HG03039 (cell line): ENCODE results near the gene DGCR6.
"Not testable (repeated sequence)": the region's sequence is repeated elsewhere in the genome, so short reads cannot be mapped to it uniquely, and the experiment has no call there.

Experiments used
- ATAC-seq: cut with Tn5 transposase; IDR thresholded peaks from one replicate; pipeline ENCODE4 v1.9.1; 2021; ENCODE audit warnings: mild to moderate bottlenecking, moderate library complexity; ENCODE audit not compliant: unreplicated experiment

The DGCR6 gene

GRCh38 chr22:18959741-18960140 lies 53.6 kb downstream of the DGCR6 start:
- not testable (repeated sequence) for ATAC-seq

- not testable (repeated sequence) for ATAC-seq
Measured at GRCh38 chr22:18960166-18960820, 54.2 kb downstream of the DGCR6 start.

- ATAC-seq = not testable (repeated sequence)
Measured at GRCh38 chr22:18961201-18961600, 55.1 kb downstream of the DGCR6 start.
